Measurements from ENCODE around the gene MRAP2. TPM values are rescaled to one million over a fixed set of nuclear protein-coding genes. Genes with fewer than 3 reads are reported as not detected.
"Not testable (repeated sequence)": the region's sequence is repeated elsewhere in the genome, so short reads cannot be mapped to it uniquely, and the experiment has no call there.

Gene MRAP2
- polyA plus RNA-seq, 1 experiment = 0.16 TPM

DNA sequence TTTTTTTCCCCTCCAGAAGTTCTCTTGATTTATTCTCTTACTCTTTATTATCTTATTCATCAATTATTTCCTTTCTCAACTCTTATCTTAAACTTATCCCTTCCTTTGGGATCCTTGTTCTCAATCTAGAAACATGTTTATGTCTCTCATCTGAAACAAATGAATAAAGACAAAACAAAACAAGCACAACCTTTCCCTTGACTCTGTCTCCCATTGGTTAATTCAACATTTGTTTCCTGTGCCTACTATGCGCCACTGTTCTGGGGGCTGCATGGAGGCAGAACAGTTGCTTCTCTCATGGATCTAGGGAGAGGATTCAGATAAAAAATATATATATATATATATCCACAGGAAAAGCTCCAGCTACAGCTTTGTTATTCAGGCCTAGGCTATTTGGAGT lies 5.2 kb upstream of the MRAP2 start:
- Histone ChIP-seq H3K4me3 (ENCODE audit: low read depth, low read length) (no peak overlapping the region), H3K36me3 (ENCODE audit: control insufficient read depth, insufficient read depth, low read length) (no peaks in the 10 kb centered on the region), H3K27me3 (ENCODE audit: control insufficient read depth, insufficient read depth, low read length) (peaks cover 6% of the 10 kb centered on the region)
- TF ChIP-seq, protein P1, sequence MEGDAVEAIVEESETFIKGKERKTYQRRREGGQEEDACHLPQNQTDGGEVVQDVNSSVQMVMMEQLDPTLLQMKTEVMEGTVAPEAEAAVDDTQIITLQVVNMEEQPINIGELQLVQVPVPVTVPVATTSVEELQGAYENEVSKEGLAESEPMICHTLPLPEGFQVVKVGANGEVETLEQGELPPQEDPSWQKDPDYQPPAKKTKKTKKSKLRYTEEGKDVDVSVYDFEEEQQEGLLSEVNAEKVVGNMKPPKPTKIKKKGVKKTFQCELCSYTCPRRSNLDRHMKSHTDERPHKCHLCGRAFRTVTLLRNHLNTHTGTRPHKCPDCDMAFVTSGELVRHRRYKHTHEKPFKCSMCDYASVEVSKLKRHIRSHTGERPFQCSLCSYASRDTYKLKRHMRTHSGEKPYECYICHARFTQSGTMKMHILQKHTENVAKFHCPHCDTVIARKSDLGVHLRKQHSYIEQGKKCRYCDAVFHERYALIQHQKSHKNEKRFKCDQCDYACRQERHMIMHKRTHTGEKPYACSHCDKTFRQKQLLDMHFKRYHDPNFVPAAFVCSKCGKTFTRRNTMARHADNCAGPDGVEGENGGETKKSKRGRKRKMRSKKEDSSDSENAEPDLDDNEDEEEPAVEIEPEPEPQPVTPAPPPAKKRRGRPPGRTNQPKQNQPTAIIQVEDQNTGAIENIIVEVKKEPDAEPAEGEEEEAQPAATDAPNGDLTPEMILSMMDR (IDR thresholded peaks at IDR 0.05; ENCODE audit: insufficient read depth, low read depth, low read length) = no peak
- ChIA-PET POLR2A (no interaction called here), CTCF (no interaction called here)
- no peak for DNase-seq (ENCODE audit: low read depth)

DNA sequence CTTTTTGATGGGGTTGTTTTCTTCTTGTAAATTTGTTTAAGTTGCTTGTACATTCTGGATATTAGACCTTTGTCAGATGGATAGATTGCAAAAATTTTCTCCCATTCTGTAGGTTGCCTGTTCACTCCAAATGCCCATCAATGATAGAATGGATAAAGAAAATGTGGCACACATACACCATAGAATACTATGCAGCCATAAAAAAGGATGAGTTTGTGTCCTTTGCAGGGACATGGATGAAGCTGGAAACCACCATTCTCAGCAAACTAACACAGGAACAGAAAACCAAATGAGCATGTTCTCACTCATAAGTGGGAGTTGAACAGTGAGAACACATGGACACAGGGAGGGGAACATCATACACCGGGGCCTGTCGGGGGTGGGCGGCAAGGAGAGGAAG lies 1.6 kb upstream of the MRAP2 start:
- CTCF ChIA-PET; POLR2A ChIA-PET; H3K36me3 ChIP-seq (ENCODE audit: control insufficient read depth, insufficient read depth, low read length); DNase-seq (ENCODE audit: low read depth); H3K4me3 ChIP-seq (ENCODE audit: low read depth, low read length): not testable (repeated sequence)
- peaks cover 19% of the 10 kb centered on the region for H3K27me3 ChIP-seq (ENCODE audit: control insufficient read depth, insufficient read depth, low read length)

DNA sequence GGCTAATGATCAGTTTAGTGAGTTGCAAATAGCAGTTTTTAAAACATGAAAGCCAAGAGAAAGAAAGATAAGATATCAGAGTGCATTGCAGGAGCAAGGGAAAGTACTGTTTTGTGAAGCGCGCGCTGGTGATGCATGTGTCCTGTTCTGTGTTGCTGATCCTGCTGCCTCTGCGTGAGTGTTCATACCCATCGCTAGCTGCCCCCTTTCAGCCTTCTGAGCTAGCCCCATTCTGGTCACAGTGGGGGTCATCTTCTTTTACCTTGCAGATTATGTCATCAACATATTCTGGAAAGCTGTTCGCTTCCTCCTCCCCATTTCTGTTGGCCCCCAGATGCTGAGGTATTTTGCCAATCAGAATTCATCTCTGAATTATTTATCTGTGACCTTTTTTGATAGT lies 1.9 kb downstream of the MRAP2 start:
- Histone ChIP-seq H3K36me3 (ENCODE audit: control insufficient read depth, insufficient read depth, low read length) (no peaks in the 10 kb centered on the region), H3K27me3 (ENCODE audit: control insufficient read depth, insufficient read depth, low read length) (peaks cover 19% of the 10 kb centered on the region), H3K4me3 (ENCODE audit: low read depth, low read length) (no peak overlapping the region)
- TF ChIP-seq, protein P1 (IDR thresholded peaks at IDR 0.05; ENCODE audit: insufficient read depth, low read depth, low read length) = no peak
- POLR2A ChIA-PET = no interaction called here
- DNase-seq (ENCODE audit: low read depth) = no peak
- CTCF ChIA-PET = no interaction called here

DNA sequence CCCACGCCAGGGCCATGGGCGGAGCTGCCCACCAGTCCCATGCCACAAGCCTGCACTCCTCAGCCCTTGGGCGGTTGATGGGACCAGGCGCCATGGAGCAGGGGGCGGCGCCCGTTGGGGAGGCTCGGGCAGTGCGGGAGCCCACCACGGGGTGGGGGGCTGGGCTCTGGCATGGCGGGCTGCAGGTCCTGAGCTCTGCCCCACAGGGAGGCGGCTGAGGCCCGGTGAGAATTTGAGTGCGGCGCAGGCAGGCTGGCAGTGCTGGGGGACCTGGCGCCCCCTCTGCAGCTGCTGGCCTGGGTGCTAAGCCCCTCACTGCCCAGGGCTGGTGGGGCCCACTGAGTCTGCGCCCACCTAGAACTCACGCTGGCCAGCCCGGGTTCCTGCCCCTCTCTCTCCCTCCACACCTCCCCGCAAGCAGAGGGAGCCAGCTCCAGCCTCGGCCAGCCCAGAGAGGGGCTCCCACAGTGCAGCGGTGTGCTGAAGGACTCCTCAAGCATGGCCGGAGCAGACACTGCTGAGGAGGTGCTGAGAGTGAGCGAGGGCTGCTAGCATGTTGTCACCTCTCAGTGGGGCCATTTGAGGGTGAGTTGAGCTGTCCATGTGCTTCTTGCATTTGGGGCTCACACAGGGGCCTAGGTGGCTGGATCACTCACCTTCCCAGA lies 4.0 kb downstream of the MRAP2 start:
- Histone ChIP-seq H3K4me3 (ENCODE audit: low read depth, low read length) (no peak overlapping the region), H3K36me3 (ENCODE audit: control insufficient read depth, insufficient read depth, low read length) (no peaks in the 10 kb centered on the region), H3K27me3 (ENCODE audit: control insufficient read depth, insufficient read depth, low read length) (peaks cover 18% of the 10 kb centered on the region)
- POLR2A ChIA-PET = no interaction called here
- CTCF ChIA-PET = interaction anchor here (0.6 to 1.6 kb wide), 3 partner anchors 17 to 1349 kb away, joined by 3 to 4 read pairs (median 3); no protein-coding TSS in a partner anchor
- TF ChIP-seq, protein P1 (IDR thresholded peaks at IDR 0.05; ENCODE audit: insufficient read depth, low read depth, low read length) = no peak
- DNase-seq (ENCODE audit: low read depth) = no peak

DNA sequence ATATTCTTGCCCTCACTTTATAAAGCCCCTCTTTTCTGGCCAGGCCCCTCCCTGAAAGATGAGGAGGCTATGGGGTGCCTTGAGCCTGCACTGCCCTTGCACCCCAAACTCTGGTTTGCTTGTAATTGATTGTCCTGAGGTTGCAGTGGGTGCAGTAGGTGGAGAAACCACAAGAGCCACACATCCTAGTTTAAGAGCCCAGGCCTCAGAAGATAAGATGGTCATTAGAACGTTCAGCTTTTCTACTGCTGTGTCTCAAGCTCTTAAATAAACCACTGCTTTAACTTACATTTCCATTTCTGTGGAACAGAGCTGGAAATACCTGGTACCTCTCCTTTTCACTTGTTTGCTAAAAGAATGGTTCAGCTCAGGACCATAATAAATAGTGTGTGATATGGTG lies 9.0 kb downstream of the MRAP2 start:
- TF ChIP-seq, protein P1 (IDR thresholded peaks at IDR 0.05; ENCODE audit: insufficient read depth, low read depth, low read length) = no peak
- Histone ChIP-seq H3K27me3 (ENCODE audit: control insufficient read depth, insufficient read depth, low read length) (peaks cover 2% of the 10 kb centered on the region; the same call in 1 of the 2 replicates), H3K36me3 (ENCODE audit: control insufficient read depth, insufficient read depth, low read length) (no peaks in the 10 kb centered on the region), H3K4me3 (ENCODE audit: low read depth, low read length) (no peak overlapping the region)
- ChIA-PET CTCF (no interaction called here), POLR2A (no interaction called here)
- DNase-seq (ENCODE audit: low read depth) = no peak

DNA sequence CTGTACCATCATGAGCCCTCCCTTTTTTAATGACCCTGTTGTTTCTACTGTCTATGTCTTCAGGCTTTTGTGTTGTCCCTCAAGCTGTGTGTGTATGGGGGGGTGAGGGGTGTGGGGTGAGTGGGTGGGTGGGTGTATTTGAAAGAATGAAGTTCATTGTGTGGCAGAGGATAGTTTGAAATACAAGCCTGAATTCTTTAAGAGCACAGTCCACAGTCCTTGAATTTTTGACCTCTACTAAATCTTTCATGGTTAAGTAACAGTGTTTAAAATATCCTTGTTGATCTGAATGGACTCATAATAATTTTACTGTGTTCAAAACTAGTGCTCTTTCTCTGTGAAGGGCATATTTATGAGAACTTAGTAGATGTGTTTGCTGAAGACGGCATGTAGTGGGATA lies 10.0 kb downstream of the MRAP2 start:
- H3K27me3 ChIP-seq (ENCODE audit: control insufficient read depth, insufficient read depth, low read length) = peaks cover 2% of the 10 kb centered on the region; the same call in 1 of the 2 replicates
- POLR2A ChIA-PET = no interaction called here
- TF ChIP-seq, protein P1 (IDR thresholded peaks at IDR 0.05; ENCODE audit: insufficient read depth, low read depth, low read length) = no peak
- no peak for DNase-seq (ENCODE audit: low read depth)
- no peak overlapping the region for H3K4me3 ChIP-seq (ENCODE audit: low read depth, low read length)
- CTCF ChIA-PET = interaction anchor here (0.7 kb wide), 1 partner anchor 180 kb away, joined by 3 read pairs; no protein-coding TSS in a partner anchor
- H3K36me3 ChIP-seq (ENCODE audit: control insufficient read depth, insufficient read depth, low read length) = no peaks in the 10 kb centered on the region
